K562 (cell line): ENCODE results near the gene SCART1. TPM values are rescaled to one million over a fixed set of nuclear protein-coding genes. Genes with fewer than 3 reads are reported as not detected.

Experiments used
- ATAC-seq: fragments of 200-7000 bp; cut with Tn5 transposase; 3 replicates; pipeline ENCODE4 v1.9.1; 2020; ENCODE audit warnings: moderate library complexity
- BruUV-seq: library from RNA; stranded (reverse); fragments of 400-500 nt; replicated peaks from 2 replicates; lab custom pipeline; 2021; lab: Mats Ljungman, UMichigan
- CTCF ChIA-PET: fragments of 300-600 bp; formaldehyde crosslinking; extraction: SDS; loops from one replicate; lab custom pipeline; 2021; ENCODE audit warnings: low intra/inter-chr PET ratio; lab: Yijun Ruan, JAX
- POLR2A ChIA-PET: fragments of 300-600, 350-650 bp; sonication (Branson Sonifier 250); formaldehyde crosslinking; extraction: SDS; loops from one replicate; lab custom pipeline; 2021; ENCODE audit warnings: antibody characterized with exemption, inconsistent platforms; lab: Yijun Ruan, JAX
- DNase-seq, 4 experiments: peaks; one replicate each; pipeline versions ENCODE4 v3.0.0 to v3.0.0-alpha.2; 2011 to 2018; ENCODE audit warnings: low spot score in 3 of 4, mixed read lengths in 3 of 4; ENCODE audit errors: extremely low read depth in 1 of 4
- FAIRE-seq: peaks from 2 replicates; lab custom pipeline; 2011; peaks lifted over from hg19 to GRCh38; lab: Jason Lieb, UNC
- H2AFZ ChIP-seq: 2 replicates; pipeline ENCODE4 v1.6.0; 2011; ENCODE audit warnings: low read depth, low read length, control low read depth, inconsistent platforms
- H3K27ac ChIP-seq: fragments of 200-600 bp; 3 replicates; pipeline ENCODE4 v1.8.0; 2011; ENCODE audit warnings: low read depth, mild to moderate bottlenecking, control low read depth, inconsistent platforms, low read length, moderate library complexity, mixed read lengths; ENCODE audit errors: extremely low read depth
- H3K27me3 ChIP-seq, 2 experiments: fragments of 300-600 bp in 1 of 2; 2 replicates in 1 of 2; 3 replicates in 1 of 2; pipeline versions ENCODE4 v1.6.0 to v1.8.0; 2011; ENCODE audit warnings: inconsistent platforms in 2 of 2, low read length in 2 of 2, mild to moderate bottlenecking in 1 of 2, mixed read lengths in 1 of 2, moderate library complexity in 1 of 2; ENCODE audit not compliant: control insufficient read depth in 2 of 2, insufficient read depth in 2 of 2
- H3K36me3 ChIP-seq: fragments of 300-600 bp; 3 replicates; pipeline ENCODE4 v1.8.0; 2011; ENCODE audit warnings: mild to moderate bottlenecking, low read length, inconsistent platforms; ENCODE audit not compliant: control insufficient read depth, insufficient read depth
- H3K4me1 ChIP-seq, 2 experiments: fragments of 200-600 bp in 1 of 2; replicated peaks in 1 of 2; 2 replicates in 1 of 2; 3 replicates in 1 of 2; pipeline versions ENCODE4 v1.5.1 to v1.8.0; 2011; ENCODE audit warnings: inconsistent platforms in 2 of 2, low read length in 2 of 2, mild to moderate bottlenecking in 1 of 2, mixed read lengths in 1 of 2, moderate library complexity in 1 of 2; ENCODE audit not compliant: control insufficient read depth in 2 of 2, insufficient read depth in 2 of 2
- H3K4me2 ChIP-seq: 2 replicates; pipeline ENCODE4 v1.6.1; 2011; ENCODE audit warnings: low read length, control low read depth, inconsistent platforms, mixed read lengths; ENCODE audit not compliant: insufficient read depth
- H3K4me3 ChIP-seq: fragments of 200-600 bp; sonication (generic), shearing (Covaris generic); 2 replicates; pipeline ENCODE4 v1.5.1; 2016; ENCODE audit warnings: control low read depth, inconsistent platforms
- H3K79me2 ChIP-seq: fragments of 200-600 bp; 3 replicates; pipeline ENCODE4 v1.8.0; 2011; ENCODE audit warnings: low read length, inconsistent platforms; ENCODE audit not compliant: control insufficient read depth, insufficient read depth
- H3K9ac ChIP-seq, 2 experiments: 2 replicates each; pipeline versions ENCODE4 v1.6.0 to v1.6.1; 2011; ENCODE audit warnings: low read depth in 2 of 2, low read length in 2 of 2, control low read depth in 1 of 2, inconsistent platforms in 1 of 2, mild to moderate bottlenecking in 1 of 2, mixed read lengths in 1 of 2; ENCODE audit not compliant: insufficient read depth in 1 of 2
- H3K9me1 ChIP-seq: one replicate; pipeline ENCODE4 v1.6.0; 2011; ENCODE audit warnings: inconsistent platforms, mild to moderate bottlenecking, low read length, moderate library complexity; ENCODE audit not compliant: control insufficient read depth, insufficient read depth
- H3K9me3 ChIP-seq: replicated peaks from 2 replicates; pipeline ENCODE4 v1.5.1; 2011; ENCODE audit warnings: low read depth, low read length, inconsistent platforms; ENCODE audit not compliant: control insufficient read depth, insufficient read depth
- H4K20me1 ChIP-seq: replicated peaks from 2 replicates; pipeline ENCODE4 v1.6.1; 2011; ENCODE audit warnings: low read length, inconsistent platforms, mixed read lengths; ENCODE audit not compliant: control insufficient read depth, insufficient read depth
- CBX3 ChIP-seq, 2 experiments: IDR thresholded peaks; 1 replicate in 1 of 2; 2 replicates in 1 of 2; pipeline ENCODE4 v1.6.1; 2012; ENCODE audit warnings: inconsistent platforms in 2 of 2, low read length in 2 of 2, borderline replicate concordance in 1 of 2, control low read depth in 1 of 2
- POLR2G ChIP-seq: fragments of 200-400 bp; formaldehyde crosslinking; IDR thresholded peaks from 2 replicates; pipeline ENCODE4 v1.6.1; 2017; ENCODE audit warnings: low read depth, mild to moderate bottlenecking, antibody characterized with exemption, low read length, moderate library complexity
- TRIM28 ChIP-seq: fragments of 450-650 bp; IDR thresholded peaks from 2 replicates; pipeline ENCODE4 v1.6.1; 2017
- ZNF140 ChIP-seq: fragments of 250-450 bp; sonication (Bioruptor Pico); IDR thresholded peaks from 2 replicates; pipeline ENCODE4 v1.8.0; 2021; ENCODE audit warnings: moderate library complexity, mild to moderate bottlenecking, inconsistent platforms
- ZNF280A ChIP-seq: fragments of 450-650 bp; IDR thresholded peaks from 2 replicates; pipeline ENCODE4 v1.6.1; 2018; ENCODE audit warnings: mild to moderate bottlenecking, low read depth; ENCODE audit not compliant: partially characterized antibody
- WGBS: fragments of 100-300 bp; shearing (Covaris generic); methylation state at CpG from one replicate; pipeline ENCODE4 v1.1.6; 2016; ENCODE audit warnings: low coverage, mixed read lengths; ENCODE audit not compliant: insufficient coverage; ENCODE audit errors: missing lambda C conversion rate; 5-methylcytosine and 5-hydroxymethylcytosine counted together
- in situ Hi-C: fragments of 300-500 bp; cut with MboI; formaldehyde crosslinking; loops from 4 replicates; pipeline ENCODE4 v1.15.0; 2018; ENCODE audit warnings: inconsistent platforms, mixed read lengths
- intact Hi-C: fragments of 100-400 bp; cut with micrococcal nuclease; formaldehyde crosslinking; loops from 2 replicates; pipeline ENCODE4 v1.14.2; 2022
- polyA plus RNA-seq, 8 experiments: library from polyadenylated mRNA; depleted of rRNA in 4 of 8; stranded (reverse) in 5 of 8; unstranded in 3 of 8; fragments of >200 nt; fragmentation: Nextera tagmentation in 2 of 8; fragmentation: Illumina TruSeq in 1 of 8; extraction: Ambion mirVana in 2 of 8; extraction: Trizol in 1 of 8; gene quantifications; 2 replicates each; pipeline versions ENCODE4 v1.2.1 to v1.2.3, GENCODE V29; 2011 to 2014; ENCODE audit warnings: inconsistent platforms in 1 of 8, missing spikeins in 1 of 8
- total RNA-seq, 7 experiments: library from RNA; depleted of rRNA in 6 of 7; stranded (reverse); fragments of >200 nt in 6 of 7; fragmentation: Illumina TruSeq in 2 of 7; extraction: Trizol in 2 of 7; gene quantifications; 2 replicates each; pipeline versions ENCODE4 v1.2.1 to v1.2.3, GENCODE V29; 2011 to 2021; ENCODE audit warnings: low replicate concordance in 1 of 7

The SCART1 gene
- total and polyA plus RNA-seq, 9 of the 15 experiments (the other 6 are each of a cell fraction or from before 2014, with no cell fraction given) = 0.18 to 6.5 (median 4.5) TPM

GRCh38 chr10:133411523-133412380 is 42.0 kb upstream of the SCART1 start:
- CTCF ChIA-PET = no interaction called here
- Histone ChIP-seq H3K9me1 (no peaks in the 10 kb centered on the region), H3K79me2 (peaks cover 18% of the 10 kb centered on the region), H3K9ac (no peak overlapping the region), H3K27me3 (no peaks in the 10 kb centered on the region), H2AFZ (no peak overlapping the region), H3K9me3 (peaks cover 7% of the 10 kb centered on the region; the same call in 1 of the 2 replicates), H4K20me1 (no peaks in the 10 kb centered on the region), H3K36me3 (peaks cover 45% of the 10 kb centered on the region; the same call in 1 of the 3 replicates), H3K4me3 (no peak overlapping the region), H3K4me1 (no peaks in the 10 kb centered on the region), H3K27ac (no peak overlapping the region), H3K4me2 (no peak overlapping the region)
- DNase-seq (no peak), ATAC-seq (no peak), FAIRE-seq (no peak)
- BruUV-seq = no TSS peak
- TF ChIP-seq ZNF140 (no peak), TRIM28 (peak; percentile 72; the same call in 1 of the 2 replicates), ZNF280A (peak; percentile 66), POLR2G (no peak), CBX3 (IDR thresholded peaks at IDR 0.05; ENCODE audit: borderline replicate concordance in 1 of 2, low read length in 2 of 2) (0 out of 3 replicates have a peak, but pooled peaks of 1 of the 2 experiments have one; percentile 31)
- POLR2A ChIA-PET = interaction anchor here (0.7 kb wide), 1 partner anchor 30 kb away, joined by 3 read pairs; no protein-coding TSS in a partner anchor
- 95% methylated on average over 7 of the region's 7 CpGs for WGBS
- intact Hi-C loops (no loop called here), in situ Hi-C loops (no loop called here)
